ENCODE results near the gene ASTN2.

DNA sequence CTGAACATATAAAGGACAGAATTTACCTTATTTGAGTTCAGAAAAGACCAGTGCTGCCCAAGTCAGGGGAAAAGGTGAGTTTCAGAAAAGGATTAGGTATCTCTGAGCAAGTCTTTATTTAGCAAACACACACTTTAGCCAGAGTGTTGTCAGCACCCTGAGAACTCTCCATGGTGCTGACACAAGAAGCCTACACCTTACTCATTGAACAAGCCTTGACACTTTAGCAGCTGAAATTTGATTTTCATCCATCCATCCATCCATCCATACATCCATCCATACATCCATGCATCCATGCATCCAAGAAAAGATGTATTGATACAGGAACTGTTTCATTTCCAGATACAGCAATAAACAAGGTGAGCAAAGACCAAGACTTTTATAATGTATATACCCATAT, 416.6 kb downstream of the ASTN2 start:
- TF ChIP-seq, protein P1, sequence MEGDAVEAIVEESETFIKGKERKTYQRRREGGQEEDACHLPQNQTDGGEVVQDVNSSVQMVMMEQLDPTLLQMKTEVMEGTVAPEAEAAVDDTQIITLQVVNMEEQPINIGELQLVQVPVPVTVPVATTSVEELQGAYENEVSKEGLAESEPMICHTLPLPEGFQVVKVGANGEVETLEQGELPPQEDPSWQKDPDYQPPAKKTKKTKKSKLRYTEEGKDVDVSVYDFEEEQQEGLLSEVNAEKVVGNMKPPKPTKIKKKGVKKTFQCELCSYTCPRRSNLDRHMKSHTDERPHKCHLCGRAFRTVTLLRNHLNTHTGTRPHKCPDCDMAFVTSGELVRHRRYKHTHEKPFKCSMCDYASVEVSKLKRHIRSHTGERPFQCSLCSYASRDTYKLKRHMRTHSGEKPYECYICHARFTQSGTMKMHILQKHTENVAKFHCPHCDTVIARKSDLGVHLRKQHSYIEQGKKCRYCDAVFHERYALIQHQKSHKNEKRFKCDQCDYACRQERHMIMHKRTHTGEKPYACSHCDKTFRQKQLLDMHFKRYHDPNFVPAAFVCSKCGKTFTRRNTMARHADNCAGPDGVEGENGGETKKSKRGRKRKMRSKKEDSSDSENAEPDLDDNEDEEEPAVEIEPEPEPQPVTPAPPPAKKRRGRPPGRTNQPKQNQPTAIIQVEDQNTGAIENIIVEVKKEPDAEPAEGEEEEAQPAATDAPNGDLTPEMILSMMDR (IDR thresholded peaks at IDR 0.05 in 2 of 3, conservative IDR thresholded peaks at IDR 0.05 in 1 of 3; ENCODE audit: control insufficient read depth in 2 of 3, extremely low read depth in 1 of 3, insufficient read depth in 1 of 3, low read depth in 3 of 3, low read length in 3 of 3): no peak
- no peak for TF ChIP-seq HDGF (IDR thresholded peaks at IDR 0.05)
- TF ChIP-seq SMAD1 (IDR thresholded peaks at IDR 0.05; ENCODE audit: low read depth, partially characterized antibody): no peak
- TF ChIP-seq, protein P2, sequence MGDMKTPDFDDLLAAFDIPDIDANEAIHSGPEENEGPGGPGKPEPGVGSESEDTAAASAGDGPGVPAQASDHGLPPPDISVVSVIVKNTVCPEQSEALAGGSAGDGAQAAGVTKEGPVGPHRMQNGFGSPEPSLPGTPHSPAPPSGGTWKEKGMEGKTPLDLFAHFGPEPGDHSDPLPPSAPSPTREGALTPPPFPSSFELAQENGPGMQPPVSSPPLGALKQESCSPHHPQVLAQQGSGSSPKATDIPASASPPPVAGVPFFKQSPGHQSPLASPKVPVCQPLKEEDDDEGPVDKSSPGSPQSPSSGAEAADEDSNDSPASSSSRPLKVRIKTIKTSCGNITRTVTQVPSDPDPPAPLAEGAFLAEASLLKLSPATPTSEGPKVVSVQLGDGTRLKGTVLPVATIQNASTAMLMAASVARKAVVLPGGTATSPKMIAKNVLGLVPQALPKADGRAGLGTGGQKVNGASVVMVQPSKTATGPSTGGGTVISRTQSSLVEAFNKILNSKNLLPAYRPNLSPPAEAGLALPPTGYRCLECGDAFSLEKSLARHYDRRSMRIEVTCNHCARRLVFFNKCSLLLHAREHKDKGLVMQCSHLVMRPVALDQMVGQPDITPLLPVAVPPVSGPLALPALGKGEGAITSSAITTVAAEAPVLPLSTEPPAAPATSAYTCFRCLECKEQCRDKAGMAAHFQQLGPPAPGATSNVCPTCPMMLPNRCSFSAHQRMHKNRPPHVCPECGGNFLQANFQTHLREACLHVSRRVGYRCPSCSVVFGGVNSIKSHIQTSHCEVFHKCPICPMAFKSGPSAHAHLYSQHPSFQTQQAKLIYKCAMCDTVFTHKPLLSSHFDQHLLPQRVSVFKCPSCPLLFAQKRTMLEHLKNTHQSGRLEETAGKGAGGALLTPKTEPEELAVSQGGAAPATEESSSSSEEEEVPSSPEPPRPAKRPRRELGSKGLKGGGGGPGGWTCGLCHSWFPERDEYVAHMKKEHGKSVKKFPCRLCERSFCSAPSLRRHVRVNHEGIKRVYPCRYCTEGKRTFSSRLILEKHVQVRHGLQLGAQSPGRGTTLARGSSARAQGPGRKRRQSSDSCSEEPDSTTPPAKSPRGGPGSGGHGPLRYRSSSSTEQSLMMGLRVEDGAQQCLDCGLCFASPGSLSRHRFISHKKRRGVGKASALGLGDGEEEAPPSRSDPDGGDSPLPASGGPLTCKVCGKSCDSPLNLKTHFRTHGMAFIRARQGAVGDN (IDR thresholded peaks at IDR 0.05): no peak
- TF ChIP-seq, protein P3, sequence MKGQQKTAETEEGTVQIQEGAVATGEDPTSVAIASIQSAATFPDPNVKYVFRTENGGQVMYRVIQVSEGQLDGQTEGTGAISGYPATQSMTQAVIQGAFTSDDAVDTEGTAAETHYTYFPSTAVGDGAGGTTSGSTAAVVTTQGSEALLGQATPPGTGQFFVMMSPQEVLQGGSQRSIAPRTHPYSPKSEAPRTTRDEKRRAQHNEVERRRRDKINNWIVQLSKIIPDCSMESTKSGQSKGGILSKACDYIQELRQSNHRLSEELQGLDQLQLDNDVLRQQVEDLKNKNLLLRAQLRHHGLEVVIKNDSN (IDR thresholded peaks at IDR 0.05; ENCODE audit: borderline replicate concordance, extremely low read length, insufficient read depth, low read depth, low read length): no peak
